D341Med (cell line): ENCODE results near the gene SLC22A1.
"Not testable (repeated sequence)": the region's sequence is repeated elsewhere in the genome, so short reads cannot be mapped to it uniquely, and the experiment has no call there.

ENCODE experiments used
- DNase-seq: peaks from one replicate; pipeline ENCODE4 v3.0.0; 2012; ENCODE audit warnings: low spot score

SLC22A1 gene

GRCh38 chr6:160124007-160124406 lies 2.4 kb downstream of the SLC22A1 start:
- DNase-seq: no peak

GRCh38 chr6:160124605-160125004 lies 3.0 kb downstream of the SLC22A1 start:
- DNase-seq: no peak

GRCh38 chr6:160125105-160125504 lies 3.5 kb downstream of the SLC22A1 start:
- DNase-seq: not testable (repeated sequence)

- no peak for DNase-seq
Measured at GRCh38 chr6:160127270-160128124, 5.9 kb downstream of the SLC22A1 start.

GRCh38 chr6:160128125-160128683 lies 6.6 kb downstream of the SLC22A1 start:
- DNase-seq: no peak

- DNase-seq: no peak
Measured at GRCh38 chr6:160128879-160129516, 7.4 kb downstream of the SLC22A1 start.

- DNase-seq: no peak
Measured at GRCh38 chr6:160129881-160130615, 8.4 kb downstream of the SLC22A1 start.

GRCh38 chr6:160130729-160131484 lies 9.3 kb downstream of the SLC22A1 start:
- no peak for DNase-seq

- no peak for DNase-seq
Measured at GRCh38 chr6:160131636-160132296, 10.2 kb downstream of the SLC22A1 start.

GRCh38 chr6:160132297-160132637 lies 10.7 kb downstream of the SLC22A1 start:
- DNase-seq: no peak

- no peak for DNase-seq
Measured at GRCh38 chr6:160132776-160133338, 11.2 kb downstream of the SLC22A1 start.

GRCh38 chr6:160133441-160134336 lies 12.1 kb downstream of the SLC22A1 start:
- DNase-seq: no peak

GRCh38 chr6:160134337-160134751 lies 12.7 kb downstream of the SLC22A1 start:
- not testable (repeated sequence) for DNase-seq

- DNase-seq: no peak
Measured at GRCh38 chr6:160134779-160135547, 13.3 kb downstream of the SLC22A1 start.

GRCh38 chr6:160135907-160136655 lies 14.5 kb downstream of the SLC22A1 start:
- DNase-seq: no peak

GRCh38 chr6:160137130-160137988 lies 15.7 kb downstream of the SLC22A1 start:
- no peak for DNase-seq
